DND-41 (cell line): ENCODE measurements around the gene ZNF322.

Experiments
- CTCF ChIP-seq: IDR thresholded peaks from 2 replicates; pipeline ENCODE4 v1.5.1; 2012; ENCODE audit warnings: borderline replicate concordance, low read length, moderate library complexity, mild to moderate bottlenecking; ENCODE audit not compliant: poor library complexity, severe bottlenecking; ENCODE audit errors: extremely low read depth
- EZH2 ChIP-seq: IDR thresholded peaks from 3 replicates; pipeline ENCODE4 v1.6.1; 2012; ENCODE audit warnings: borderline replicate concordance, low read depth, mild to moderate bottlenecking, moderate library complexity, low read length, inconsistent platforms; ENCODE audit not compliant: severe bottlenecking

GRCh38 chr6:26599591-26599990, 60.0 kb downstream of the ZNF322 start:
- no peak for TF ChIP-seq CTCF
- TF ChIP-seq EZH2, result no peak
